ENCODE measurements around the gene ZBED2. TPM values are rescaled to one million over a fixed set of nuclear protein-coding genes. Genes with fewer than 3 reads are reported as not detected.

ZBED2 gene
- total RNA-seq, 2 donors from 2014 or later: 0.47 TPM; not detected in 1

GRCh38 chr3:111621535-111621934, 26.4 kb upstream of the ZBED2 start:
- Histone ChIP-seq H3K36me3 (no peaks in the 10 kb centered on the region), H3K27me3 (no peaks in the 10 kb centered on the region), H3K4me3 (no peak overlapping the region), H3K9me3 (no peaks in the 10 kb centered on the region), H3K4me1 (no peaks in the 10 kb centered on the region), H3K27ac (no peak overlapping the region)
- DNase-seq (ENCODE audit: low spot score): no peak
- TF ChIP-seq CTCF (IDR thresholded peaks at IDR 0.05): no peak

- TF ChIP-seq CTCF (IDR thresholded peaks at IDR 0.05): no peak
- H3K36me3 ChIP-seq: no peaks in the 10 kb centered on the region
Measured at GRCh38 chr3:111619833-111620232, 24.7 kb upstream of the ZBED2 start.

GRCh38 chr3:111618945-111619344, 23.8 kb upstream of the ZBED2 start:
- Histone ChIP-seq H3K9me3 (no peaks in the 10 kb centered on the region), H3K27ac (no peak overlapping the region), H3K36me3 (no peaks in the 10 kb centered on the region), H3K4me1 (no peaks in the 10 kb centered on the region), H3K27me3 (no peaks in the 10 kb centered on the region), H3K4me3 (no peak overlapping the region)
- no peak for DNase-seq (ENCODE audit: low spot score)
- TF ChIP-seq CTCF (IDR thresholded peaks at IDR 0.05): no peak

More at GRCh38 chr3:111619833-111620232, 24.7 kb upstream of the ZBED2 start:
- no peak for DNase-seq (ENCODE audit: low spot score)
- no peak overlapping the region for H3K4me3 ChIP-seq
- H3K4me1 ChIP-seq: no peaks in the 10 kb centered on the region
- H3K9me3 ChIP-seq: no peaks in the 10 kb centered on the region
- no peak overlapping the region for H3K27ac ChIP-seq
- H3K27me3 ChIP-seq: no peaks in the 10 kb centered on the region

GRCh38 chr3:111617912-111618601, 22.9 kb upstream of the ZBED2 start:
- H3K27me3 ChIP-seq: no peaks in the 10 kb centered on the region
- H3K4me3 ChIP-seq: no peak overlapping the region
- H3K9me3 ChIP-seq: no peaks in the 10 kb centered on the region
- DNase-seq (ENCODE audit: low spot score): no peak
- H3K36me3 ChIP-seq: no peaks in the 10 kb centered on the region
- no peak for TF ChIP-seq CTCF (IDR thresholded peaks at IDR 0.05)
- no peaks in the 10 kb centered on the region for H3K4me1 ChIP-seq
- H3K27ac ChIP-seq: no peak overlapping the region

- no peaks in the 10 kb centered on the region for H3K4me1 ChIP-seq
- no peaks in the 10 kb centered on the region for H3K9me3 ChIP-seq
- no peaks in the 10 kb centered on the region for H3K27me3 ChIP-seq
- no peak for DNase-seq (ENCODE audit: low spot score)
- no peaks in the 10 kb centered on the region for H3K36me3 ChIP-seq
- no peak overlapping the region for H3K4me3 ChIP-seq
- TF ChIP-seq CTCF (IDR thresholded peaks at IDR 0.05): no peak
- H3K27ac ChIP-seq: no peak overlapping the region
Measured at GRCh38 chr3:111617406-111617805, 22.3 kb upstream of the ZBED2 start.

Data from right atrium auricular region (tissue), 2 donors.